Measurements from ENCODE around the gene RFC2.
A peak's percentile ranks its signal among the peaks of the same experiment; 100 is the strongest.

The RFC2 gene

DNA sequence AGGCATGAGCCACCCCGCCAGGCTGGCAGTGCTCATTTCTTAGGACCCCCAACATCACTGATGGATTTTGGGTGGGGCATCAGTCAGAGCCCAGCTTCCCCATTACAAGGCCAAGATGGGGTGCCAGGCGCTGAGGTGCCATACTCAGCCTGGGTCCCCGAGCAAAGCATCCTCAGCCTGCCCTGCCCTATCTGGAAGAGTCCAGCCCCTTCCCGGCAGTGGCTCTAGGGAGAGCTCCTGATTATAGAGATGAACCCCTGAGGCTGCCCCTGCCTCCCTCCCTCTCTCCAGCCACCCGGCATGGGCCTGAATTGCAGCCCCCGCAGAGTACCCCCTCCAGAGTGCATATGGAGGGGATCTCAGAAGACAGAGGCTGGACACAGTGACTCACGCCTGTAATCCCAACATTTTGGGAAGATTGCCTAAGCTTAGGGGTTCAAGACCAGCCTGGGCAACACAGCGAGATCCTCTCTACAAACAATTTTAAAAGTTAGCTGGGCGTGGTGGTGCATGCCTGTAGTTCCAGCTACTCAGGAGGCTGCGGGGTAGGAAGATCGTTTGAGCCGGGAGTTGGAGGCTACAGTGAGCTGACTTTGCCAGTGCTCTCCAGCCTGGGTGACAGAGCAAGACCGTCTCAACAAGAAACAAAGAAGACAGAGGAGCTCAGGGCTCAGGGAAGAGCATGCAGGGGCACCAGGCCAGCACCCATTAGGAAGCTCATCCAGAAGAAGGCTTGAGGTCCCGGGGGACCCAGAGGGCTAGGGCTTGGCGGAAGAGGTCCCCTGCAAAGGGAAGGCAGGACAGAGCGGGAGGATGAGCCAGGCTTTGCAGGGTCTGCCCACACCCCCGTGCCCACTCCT is 31.1 kb downstream of the RFC2 start:
- CTCF ChIA-PET = interaction anchor here (1.5 kb wide), 1 partner anchor 17 kb away, joined by 5 read pairs; no protein-coding TSS in a partner anchor
- POLR2A ChIA-PET = interaction anchor here (0.6 kb wide), 1 partner anchor 17 kb away, joined by 7 read pairs; no protein-coding TSS in a partner anchor
- no peak for DNase-seq (ENCODE audit: extremely low spot score)
- TF ChIP-seq, protein P1, sequence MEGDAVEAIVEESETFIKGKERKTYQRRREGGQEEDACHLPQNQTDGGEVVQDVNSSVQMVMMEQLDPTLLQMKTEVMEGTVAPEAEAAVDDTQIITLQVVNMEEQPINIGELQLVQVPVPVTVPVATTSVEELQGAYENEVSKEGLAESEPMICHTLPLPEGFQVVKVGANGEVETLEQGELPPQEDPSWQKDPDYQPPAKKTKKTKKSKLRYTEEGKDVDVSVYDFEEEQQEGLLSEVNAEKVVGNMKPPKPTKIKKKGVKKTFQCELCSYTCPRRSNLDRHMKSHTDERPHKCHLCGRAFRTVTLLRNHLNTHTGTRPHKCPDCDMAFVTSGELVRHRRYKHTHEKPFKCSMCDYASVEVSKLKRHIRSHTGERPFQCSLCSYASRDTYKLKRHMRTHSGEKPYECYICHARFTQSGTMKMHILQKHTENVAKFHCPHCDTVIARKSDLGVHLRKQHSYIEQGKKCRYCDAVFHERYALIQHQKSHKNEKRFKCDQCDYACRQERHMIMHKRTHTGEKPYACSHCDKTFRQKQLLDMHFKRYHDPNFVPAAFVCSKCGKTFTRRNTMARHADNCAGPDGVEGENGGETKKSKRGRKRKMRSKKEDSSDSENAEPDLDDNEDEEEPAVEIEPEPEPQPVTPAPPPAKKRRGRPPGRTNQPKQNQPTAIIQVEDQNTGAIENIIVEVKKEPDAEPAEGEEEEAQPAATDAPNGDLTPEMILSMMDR (IDR thresholded peaks at IDR 0.05; ENCODE audit: control extremely low read depth, extremely low read depth, low read depth, missing control alignments) = no peak

DNA sequence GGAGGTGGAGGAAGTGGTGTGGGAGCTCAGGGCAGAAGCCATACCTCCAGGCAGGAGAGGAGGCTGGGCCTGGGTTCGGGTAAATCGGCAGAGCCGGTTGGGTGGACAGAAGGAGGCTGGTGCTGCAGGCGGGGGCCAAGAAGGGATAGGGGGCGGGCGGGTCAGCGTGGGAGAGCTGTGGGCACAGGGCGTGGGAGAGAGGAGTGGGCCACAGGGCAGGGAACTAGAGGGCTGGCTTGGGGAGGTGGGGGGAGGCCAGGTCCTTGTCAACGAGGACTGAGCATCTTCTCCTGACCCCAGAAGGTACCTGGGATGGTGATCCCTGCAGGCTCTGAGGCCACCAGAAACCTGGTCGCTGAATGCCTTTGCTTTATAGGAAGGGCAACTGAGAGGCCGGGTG is 32.5 kb downstream of the RFC2 start:
- TF ChIP-seq, protein P1 (IDR thresholded peaks at IDR 0.05; ENCODE audit: control extremely low read depth, extremely low read depth, low read depth, missing control alignments) = no peak
- no peak for DNase-seq (ENCODE audit: extremely low spot score)
- ChIA-PET POLR2A (no interaction called here), CTCF (no interaction called here)

DNA sequence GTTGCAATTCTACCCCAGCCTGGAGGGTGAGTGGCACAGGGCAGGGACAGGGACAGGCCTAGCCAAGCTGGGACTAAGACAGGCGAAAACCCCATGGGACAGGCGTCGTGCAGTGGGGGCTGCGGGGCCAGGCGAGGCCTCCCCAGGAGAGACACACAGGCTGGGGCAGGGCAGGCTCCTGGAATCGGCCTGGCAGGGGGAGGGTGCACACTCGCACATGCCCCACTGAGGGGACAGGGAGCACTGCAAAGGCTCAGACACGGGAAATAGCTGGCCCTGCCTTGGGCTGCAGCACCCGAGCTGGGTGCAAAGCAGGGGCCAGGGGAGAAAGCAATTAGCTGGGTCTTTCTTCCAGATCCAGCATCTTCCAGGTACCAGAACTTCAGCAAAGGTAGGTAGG is 34.0 kb downstream of the RFC2 start:
- POLR2A ChIA-PET = interaction anchor here (0.6 kb wide), 2 partner anchors 15 to 528 kb away, joined by 3 read pairs; no protein-coding TSS in a partner anchor
- DNase-seq (ENCODE audit: extremely low spot score) = no peak
- CTCF ChIA-PET = interaction anchor here (7.2 kb wide), 1 partner anchor 12 kb away, joined by 75 read pairs; the partner anchor contains the start of gene LAT2
- TF ChIP-seq, protein P1 (IDR thresholded peaks at IDR 0.05; ENCODE audit: control extremely low read depth, extremely low read depth, low read depth, missing control alignments) = no peak

GRCh38 chr7:74219416-74219815 is 34.8 kb downstream of the RFC2 start:
- no peak for DNase-seq (ENCODE audit: extremely low spot score)
- ChIA-PET CTCF (interaction anchor here (7.2 kb wide), 1 partner anchor 11 kb away, joined by 75 read pairs; the partner anchor contains the start of gene LAT2), POLR2A (interaction anchor here (0.6 kb wide), 1 partner anchor 36 kb away, joined by 5 read pairs; no protein-coding TSS in a partner anchor)
- TF ChIP-seq, protein P1 (IDR thresholded peaks at IDR 0.05; ENCODE audit: control extremely low read depth, extremely low read depth, low read depth, missing control alignments) = no peak

DNA sequence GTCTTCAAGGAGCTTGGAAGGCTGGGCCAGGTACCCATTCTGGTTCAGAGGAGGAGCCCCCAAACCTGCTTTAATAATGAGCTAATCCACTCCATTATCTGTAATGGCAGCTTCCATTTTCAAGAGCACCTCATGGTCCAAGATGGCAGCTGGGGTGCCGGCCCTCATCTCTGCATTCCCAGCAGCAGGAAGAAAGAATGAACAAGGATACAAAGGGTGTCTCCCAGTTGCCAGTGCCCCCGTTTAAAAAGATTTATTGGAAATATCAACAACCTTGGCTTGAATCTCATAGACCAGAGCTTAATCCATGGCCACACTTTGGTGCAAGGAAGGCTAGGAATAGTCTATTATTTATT is 35.9 kb downstream of the RFC2 start:
- CTCF ChIA-PET = interaction anchor here (0.8 to 7.2 kb wide), 6 partner anchors 9 to 182 kb away, joined by 3 to 75 read pairs (median 4); partner anchors contain the start of gene LAT2
- no peak for DNase-seq (ENCODE audit: extremely low spot score)
- POLR2A ChIA-PET = interaction anchor here (0.6 kb wide), 1 partner anchor 65 kb away, joined by 4 read pairs; no protein-coding TSS in a partner anchor
- TF ChIP-seq, protein P1 (IDR thresholded peaks at IDR 0.05; ENCODE audit: control extremely low read depth, extremely low read depth, low read depth, missing control alignments) = no peak

GRCh38 chr7:74217455-74218342 is 36.5 kb downstream of the RFC2 start:
- TF ChIP-seq, protein P1 (IDR thresholded peaks at IDR 0.05; ENCODE audit: control extremely low read depth, extremely low read depth, low read depth, missing control alignments) = no peak
- DNase-seq (ENCODE audit: extremely low spot score) = peak; percentile 64
- ChIA-PET CTCF (interaction anchor here (0.8 to 7.2 kb wide), 8 partner anchors 9 to 183 kb away, joined by 3 to 75 read pairs (median 3); partner anchors contain the start of gene LAT2), POLR2A (interaction anchor here (0.6 to 1.5 kb wide), 5 partner anchors 9 to 71 kb away, joined by 3 to 6 read pairs (median 4); partner anchors contain the start of gene CLIP2)
